Muscle of back (tissue), 11 donors: ENCODE data around the gene PTOV1. TPM values are rescaled to one million over a fixed set of nuclear protein-coding genes. Genes with fewer than 3 reads are reported as not detected.
A peak's percentile ranks its signal among the peaks of the same experiment; 100 is the strongest.

ENCODE experiments used
- DNase-seq, 3 donors: peaks; one replicate each; pipeline versions ENCODE4 v3.0.0 to v3.0.0-alpha.2; 2013
- polyA plus RNA-seq, 10 donors: library from polyadenylated mRNA; unstranded; fragments of 120-200 nt; gene quantifications; one replicate each; pipeline ENCODE4 v1.2.1, GENCODE V29; 2013; ENCODE audit not compliant: insufficient read length in 10 of 10

Gene PTOV1
- polyA plus RNA-seq, 10 donors = 162 to 212 (median 191) TPM

DNA sequence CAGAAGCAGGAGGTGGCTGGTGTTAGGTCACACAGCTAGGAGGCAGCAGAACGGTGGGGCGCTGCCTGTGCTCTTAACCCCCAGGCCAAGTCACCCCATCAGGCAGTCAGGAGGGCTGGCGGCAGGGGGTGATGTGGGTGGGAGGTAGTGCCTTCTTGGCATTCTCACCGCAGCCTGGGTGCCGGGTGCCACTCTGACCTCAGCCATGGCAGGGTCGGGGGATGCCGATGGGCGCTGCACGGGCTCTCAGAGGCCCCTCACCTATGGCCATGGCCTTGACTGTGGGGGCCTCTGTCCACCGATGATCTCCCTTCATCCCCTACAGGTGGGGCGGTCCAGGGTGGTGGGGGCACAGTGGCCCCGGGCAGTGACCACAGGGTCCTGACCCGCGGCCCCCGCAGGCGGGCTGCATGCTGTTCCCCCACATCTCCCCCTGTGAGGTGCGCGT lies 5.6 kb downstream of the PTOV1 start:
- DNase-seq = no peak

- DNase-seq = no peak
These were observed 6.3 kb downstream of the PTOV1 start for GRCh38 chr19:49857061-49857837.

GRCh38 chr19:49857838-49858087 lies 6.8 kb downstream of the PTOV1 start:
- DNase-seq = no peak

- DNase-seq = no peak
These were observed 7.4 kb downstream of the PTOV1 start for GRCh38 chr19:49858088-49858985.

DNA sequence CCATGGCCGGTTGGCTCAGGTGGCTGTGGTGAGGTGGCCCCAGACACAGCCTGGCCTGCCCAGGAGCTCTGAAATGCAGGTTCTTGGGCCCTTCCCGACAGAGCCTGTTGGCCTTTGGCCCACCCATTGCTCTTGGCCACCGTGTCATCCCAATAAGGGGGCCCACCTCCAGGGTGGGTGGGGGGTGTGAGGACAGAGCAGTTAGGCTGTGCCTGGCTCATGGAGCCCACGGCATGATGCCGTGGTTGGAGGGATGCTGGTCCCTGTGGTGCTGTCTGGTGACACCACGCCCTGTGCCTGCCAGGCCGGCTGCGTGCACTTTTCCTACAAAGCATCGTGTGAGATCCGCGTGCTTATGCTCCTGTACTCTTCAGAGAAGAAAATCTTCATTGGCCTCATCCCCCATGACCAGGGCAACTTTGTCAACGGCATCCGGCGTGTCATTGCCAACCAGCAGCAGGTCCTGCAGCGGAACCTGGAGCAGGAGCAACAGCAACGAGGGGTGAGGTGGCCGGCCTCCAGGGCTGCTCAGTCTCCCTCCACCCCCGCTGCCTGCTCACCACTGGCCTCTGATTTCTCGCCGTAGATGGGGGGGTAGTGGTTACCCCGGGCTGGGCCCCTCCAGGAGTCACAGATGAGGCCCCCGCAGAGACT lies 8.8 kb downstream of the PTOV1 start:
- no peak for DNase-seq

GRCh38 chr19:49860336-49861102 lies 9.6 kb downstream of the PTOV1 start:
- DNase-seq = no peak

DNA sequence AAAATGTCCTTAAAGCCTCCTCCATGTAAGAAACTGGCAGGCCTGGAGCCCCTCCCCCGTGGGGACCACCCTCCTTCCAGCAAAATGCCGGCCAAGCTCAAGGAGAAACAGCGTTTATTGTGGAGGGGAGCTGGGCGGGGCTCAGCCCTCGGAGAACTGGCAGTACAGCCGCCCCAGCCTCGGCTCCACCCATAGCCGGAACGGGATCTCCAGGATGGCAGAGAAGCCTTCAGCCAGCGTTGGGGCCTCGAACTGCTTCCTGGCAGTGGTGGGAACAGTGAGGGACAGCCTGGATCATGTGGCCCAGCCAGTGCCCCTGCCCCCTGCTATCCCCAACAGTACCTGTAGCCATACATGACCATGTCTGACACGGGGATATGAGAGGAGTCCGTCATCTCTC lies 10.1 kb downstream of the PTOV1 start:
- peak in 1 of 3 donors; percentile 66 for DNase-seq

- DNase-seq = no peak
These were observed 10.8 kb downstream of the PTOV1 start for GRCh38 chr19:49861541-49862378.

DNA sequence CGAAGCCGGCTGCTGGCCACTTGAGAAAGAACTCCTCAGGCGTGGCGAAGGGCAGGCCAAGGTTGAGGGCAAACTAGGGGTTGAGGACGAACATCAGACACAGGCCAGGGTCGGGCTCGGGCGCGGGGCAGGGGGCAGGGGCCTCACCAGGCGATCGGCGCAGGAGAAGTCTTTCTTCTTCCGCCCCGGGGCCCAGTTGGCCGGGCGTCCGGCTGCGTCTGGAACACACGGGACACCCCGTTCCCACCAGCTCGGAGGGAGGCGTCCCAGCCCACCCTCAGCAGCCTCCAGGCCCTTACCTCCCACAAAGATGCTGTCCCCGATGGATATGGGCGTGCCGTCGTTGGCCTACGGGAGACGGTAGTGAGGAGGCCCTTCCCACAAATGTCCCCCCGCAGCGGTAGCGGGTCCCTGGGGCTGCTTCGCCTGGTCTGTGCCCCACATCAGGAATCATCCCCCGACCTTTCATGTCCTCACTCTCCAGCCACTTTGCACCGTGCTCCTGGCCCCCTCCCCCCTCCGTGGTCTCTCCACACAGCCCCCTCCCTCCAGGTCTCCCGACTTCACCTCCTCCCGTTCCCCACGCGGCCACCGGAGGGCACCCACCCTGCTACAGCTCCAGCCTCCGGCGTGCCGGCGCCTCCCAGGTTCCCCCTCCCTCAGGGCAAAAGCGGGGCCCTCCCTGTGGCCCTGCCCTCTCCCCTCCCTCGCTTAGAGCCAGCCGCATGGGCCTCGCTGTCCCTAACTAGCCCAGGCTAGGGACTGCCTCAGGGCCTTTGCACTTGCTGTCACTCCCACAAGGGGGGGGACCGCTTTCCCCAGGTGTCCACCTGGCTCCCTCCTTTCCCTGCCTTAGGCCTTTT lies 11.7 kb downstream of the PTOV1 start:
- no peak for DNase-seq

- DNase-seq = no peak
These were observed 12.4 kb downstream of the PTOV1 start for GRCh38 chr19:49863254-49863934.

DNA sequence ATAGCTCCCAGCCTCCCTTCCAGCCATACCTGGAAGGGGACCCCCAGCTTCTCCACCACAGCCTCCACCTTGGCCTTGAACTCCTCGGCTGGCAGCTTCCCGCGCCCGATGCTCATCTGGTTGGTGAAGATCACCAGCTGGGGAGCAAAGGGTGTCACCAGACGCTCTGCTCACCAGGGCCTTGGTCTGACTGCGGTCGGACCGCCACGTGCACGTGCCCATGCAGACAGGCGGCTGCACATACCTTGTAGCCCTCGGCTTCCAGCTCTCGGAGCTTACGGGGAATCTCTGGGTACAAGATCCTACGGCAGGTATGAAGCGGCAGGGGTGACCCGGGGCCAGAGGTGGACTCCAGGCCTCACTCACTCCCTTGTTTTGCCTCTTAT lies 13.0 kb downstream of the PTOV1 start:
- no peak for DNase-seq

GRCh38 chr19:49864890-49865289 lies 13.9 kb downstream of the PTOV1 start:
- DNase-seq = no peak

DNA sequence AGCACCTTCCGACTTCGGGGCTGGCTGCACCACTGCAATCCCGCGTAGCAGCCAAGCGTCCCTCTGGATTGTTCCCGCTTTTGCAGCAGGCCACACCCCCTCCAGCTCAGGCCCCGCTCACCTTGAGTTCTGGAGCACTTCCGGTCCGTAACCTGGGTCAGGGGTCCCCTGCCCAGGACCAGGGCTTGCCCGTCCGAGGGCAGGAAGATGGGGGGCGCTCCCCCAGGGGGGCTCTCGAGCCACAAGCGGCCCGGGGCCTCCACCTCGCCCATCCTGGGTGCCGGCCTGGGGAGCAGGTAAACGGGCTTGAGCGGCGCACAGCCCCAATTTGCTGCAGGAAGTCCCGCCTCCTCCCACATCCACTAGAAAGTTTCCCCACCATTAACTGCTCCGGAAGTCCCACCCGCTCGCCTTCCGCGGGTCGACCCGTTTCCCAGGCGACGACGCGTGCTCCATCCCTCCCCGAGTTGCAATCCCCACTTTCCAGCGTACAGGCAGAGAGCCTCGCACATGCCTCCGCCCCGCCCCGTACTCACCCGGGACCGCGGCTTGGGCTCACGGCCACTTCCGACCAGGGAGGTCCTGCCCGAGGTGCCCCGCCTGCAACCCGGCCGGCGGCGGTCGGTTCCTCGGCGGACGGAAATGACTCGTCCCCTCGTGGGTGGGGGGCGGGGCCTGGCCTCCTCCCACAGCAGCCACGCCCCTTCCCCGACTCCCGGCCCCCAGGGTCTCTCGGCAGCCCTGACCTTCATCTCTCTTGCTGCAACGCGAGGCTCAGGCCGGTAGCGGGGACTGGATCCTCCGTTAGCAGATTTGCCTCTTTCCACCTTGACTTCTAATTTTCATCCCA lies 16.2 kb downstream of the PTOV1 start, which contains the start of gene PNKP:
Gene PNKP, minus strand, starts transcription at position 644 of the 850 bp plus-strand sequence. Its CDS starts 372 bp downstream, at position 272.
- peak; percentile 89 to 99 (median 95) for DNase-seq

DNA sequence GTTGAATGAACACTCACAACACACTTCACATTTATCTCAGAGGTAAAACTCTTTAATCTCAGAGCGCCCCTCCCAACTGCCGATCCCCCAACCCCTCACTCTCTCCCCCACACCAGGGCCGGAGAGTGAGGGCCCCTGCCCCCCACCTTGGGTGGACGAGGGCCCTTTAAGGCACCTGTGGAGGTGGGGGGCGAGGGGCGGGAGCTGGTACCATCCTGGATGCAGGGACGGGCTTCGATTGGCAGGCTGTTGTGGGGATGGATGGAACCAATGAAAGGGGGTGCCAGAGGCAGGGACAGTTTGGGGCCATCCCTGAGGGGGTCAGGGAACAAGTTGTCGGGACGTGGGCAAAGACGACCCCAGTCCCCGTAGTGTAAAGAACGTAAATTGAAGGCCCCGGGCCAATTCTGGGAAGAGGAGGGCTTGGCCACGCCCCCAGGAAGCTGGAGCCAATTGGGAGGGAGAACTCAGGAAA lies 18.1 kb downstream of the PTOV1 start:
- DNase-seq = no peak

DNA sequence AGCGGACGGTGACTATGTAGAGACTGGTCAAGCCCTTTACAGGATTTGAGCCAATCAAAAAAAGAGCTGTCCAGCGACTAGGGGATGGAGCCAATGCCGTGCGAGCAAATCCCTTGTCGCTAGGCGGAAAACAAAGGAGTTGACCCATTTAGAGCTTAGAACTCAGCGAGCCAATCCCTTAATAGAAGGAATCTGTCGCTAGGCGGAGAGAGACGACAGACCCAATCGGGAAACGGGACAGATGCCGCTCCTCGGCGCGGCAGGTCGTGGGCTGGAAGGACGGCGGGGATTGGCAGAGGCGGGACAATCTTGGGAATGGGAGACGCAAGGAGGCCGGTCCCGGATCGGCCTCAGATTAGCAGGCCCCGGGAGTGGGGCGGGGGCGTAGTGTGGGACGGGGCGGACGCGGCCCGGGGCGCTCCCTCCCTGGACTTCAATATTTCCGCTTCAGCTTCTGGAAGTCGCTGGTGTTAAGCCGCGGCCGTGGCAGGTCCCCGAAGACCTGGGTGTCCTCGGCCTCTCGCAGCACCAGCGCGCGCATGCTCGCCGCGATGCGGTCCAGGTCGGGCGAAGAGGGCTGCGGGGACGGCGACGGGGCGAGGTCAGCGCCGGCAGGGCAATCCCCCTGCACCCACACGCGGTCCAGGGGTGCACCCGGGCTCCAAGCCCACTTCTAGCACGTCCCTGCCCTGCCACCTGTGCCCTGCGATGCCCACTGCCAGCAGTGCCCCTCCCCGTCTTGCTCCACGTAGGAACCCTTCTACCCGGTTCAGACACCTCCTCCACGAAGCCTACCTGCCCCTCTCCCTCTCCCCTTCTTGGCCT lies 18.7 kb downstream of the PTOV1 start:
- peak; percentile 99 to 100 (median 100) for DNase-seq

DNA sequence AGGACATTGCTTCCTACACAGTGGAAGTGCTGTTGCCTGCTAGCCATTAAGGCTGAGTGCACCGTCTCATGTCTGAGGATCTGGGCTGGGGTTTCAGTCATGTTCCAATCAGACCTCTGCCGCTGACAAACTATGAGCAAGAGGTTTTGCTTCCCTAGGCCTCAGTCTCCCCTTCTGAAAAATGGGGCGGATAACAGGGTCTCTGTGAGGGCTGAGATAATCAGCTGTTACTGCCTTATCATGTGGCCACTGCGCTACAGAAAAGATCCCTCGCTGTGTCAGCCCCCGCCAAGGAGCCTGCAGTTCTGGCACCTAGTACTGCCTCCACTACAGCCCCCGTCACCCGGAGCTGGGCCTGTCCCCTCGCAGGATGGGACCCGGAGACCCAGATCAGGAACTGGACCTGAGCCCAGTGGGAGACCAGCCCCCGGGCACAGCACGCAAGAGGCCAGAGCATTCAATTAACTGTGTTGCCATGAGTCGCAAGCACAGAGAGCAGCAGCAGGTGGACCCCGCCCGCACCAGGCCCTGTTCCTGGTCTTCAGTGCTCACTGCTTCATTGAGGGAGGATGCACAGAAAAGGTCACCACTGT lies 19.4 kb downstream of the PTOV1 start:
- no peak for DNase-seq
